ENCODE results near the gene CLSTN2. TPM values are rescaled to one million over a fixed set of nuclear protein-coding genes. Genes with fewer than 3 reads are reported as not detected.

The CLSTN2 gene
- total RNA-seq, 1 experiment from 2014 or later, result 0.07 TPM

GRCh38 chr3:140247775-140248174 is 312.8 kb downstream of the CLSTN2 start:
- Mint-ChIP-seq H3K27ac (ENCODE audit: unreplicated experiment) (no peak overlapping the region), H3K4me3 (ENCODE audit: low read depth, unreplicated experiment) (no peak overlapping the region), H3K4me1 (ENCODE audit: low read depth, unreplicated experiment) (no peaks in the 10 kb centered on the region), H3K27me3 (ENCODE audit: unreplicated experiment) (peaks cover 8% of the 10 kb centered on the region), H3K9me3 (ENCODE audit: low read depth, unreplicated experiment) (peaks cover 2% of the 10 kb centered on the region), H3K36me3 (ENCODE audit: insufficient read depth, unreplicated experiment) (no peaks in the 10 kb centered on the region)
- intact Hi-C loops (cut with micrococcal nuclease; ENCODE audit: unreplicated experiment), result no loop called here
- no peak for TF ChIP-seq CTCF (IDR thresholded peaks at IDR 0.05; ENCODE audit: unreplicated experiment)
- DNase-seq, result no peak
- BruUV-seq (replicated peaks), result no TSS peak
- CTCF ChIA-PET, result no interaction called here

- BruUV-seq (replicated peaks), result no TSS peak
- H3K27ac Mint-ChIP-seq (ENCODE audit: unreplicated experiment), result no peak overlapping the region
- no peak overlapping the region for H3K4me3 Mint-ChIP-seq (ENCODE audit: low read depth, unreplicated experiment)
- peaks cover 2% of the 10 kb centered on the region for H3K9me3 Mint-ChIP-seq (ENCODE audit: low read depth, unreplicated experiment)
- H3K27me3 Mint-ChIP-seq (ENCODE audit: unreplicated experiment), result peaks cover 8% of the 10 kb centered on the region
- CTCF ChIA-PET, result interaction anchor here (0.6 kb wide), 1 partner anchor 82 kb away, joined by 3 read pairs; no protein-coding TSS in a partner anchor
- H3K36me3 Mint-ChIP-seq (ENCODE audit: insufficient read depth, unreplicated experiment), result no peaks in the 10 kb centered on the region
- intact Hi-C loops (cut with micrococcal nuclease; ENCODE audit: unreplicated experiment), result no loop called here
- H3K4me1 Mint-ChIP-seq (ENCODE audit: low read depth, unreplicated experiment), result no peaks in the 10 kb centered on the region
- no peak for DNase-seq
- no peak for TF ChIP-seq CTCF (IDR thresholded peaks at IDR 0.05; ENCODE audit: unreplicated experiment)
These were observed 314.2 kb downstream of the CLSTN2 start for GRCh38 chr3:140249188-140249587.

GRCh38 chr3:140250010-140250855 is 315.2 kb downstream of the CLSTN2 start:
- Mint-ChIP-seq H3K36me3 (ENCODE audit: insufficient read depth, unreplicated experiment) (no peaks in the 10 kb centered on the region), H3K4me3 (ENCODE audit: low read depth, unreplicated experiment) (no peak overlapping the region), H3K4me1 (ENCODE audit: low read depth, unreplicated experiment) (no peaks in the 10 kb centered on the region), H3K27me3 (ENCODE audit: unreplicated experiment) (peaks cover 8% of the 10 kb centered on the region), H3K27ac (ENCODE audit: unreplicated experiment) (no peak overlapping the region), H3K9me3 (ENCODE audit: low read depth, unreplicated experiment) (peaks cover 2% of the 10 kb centered on the region)
- intact Hi-C loops (cut with micrococcal nuclease; ENCODE audit: unreplicated experiment), result no loop called here
- no TSS peak for BruUV-seq (replicated peaks)
- no peak for TF ChIP-seq CTCF (IDR thresholded peaks at IDR 0.05; ENCODE audit: unreplicated experiment)
- CTCF ChIA-PET, result no interaction called here
- no peak for DNase-seq

GRCh38 chr3:140250945-140251344 is 316.0 kb downstream of the CLSTN2 start:
- intact Hi-C loops (cut with micrococcal nuclease; ENCODE audit: unreplicated experiment), result no loop called here
- BruUV-seq (replicated peaks), result no TSS peak
- Mint-ChIP-seq H3K36me3 (ENCODE audit: insufficient read depth, unreplicated experiment) (no peaks in the 10 kb centered on the region), H3K4me3 (ENCODE audit: low read depth, unreplicated experiment) (no peak overlapping the region), H3K9me3 (ENCODE audit: low read depth, unreplicated experiment) (peaks cover 2% of the 10 kb centered on the region), H3K4me1 (ENCODE audit: low read depth, unreplicated experiment) (no peaks in the 10 kb centered on the region), H3K27me3 (ENCODE audit: unreplicated experiment) (peaks cover 8% of the 10 kb centered on the region), H3K27ac (ENCODE audit: unreplicated experiment) (no peak overlapping the region)
- CTCF ChIA-PET, result no interaction called here
- DNase-seq, result no peak
- no peak for TF ChIP-seq CTCF (IDR thresholded peaks at IDR 0.05; ENCODE audit: unreplicated experiment)
